GM15510 (cell line): Measurements from ENCODE around the gene ZNF618.

Experiments used
- POLR2A ChIP-seq: IDR thresholded peaks from 3 replicates; pipeline ENCODE4 v1.6.1; 2011; ENCODE audit warnings: borderline replicate concordance; ENCODE audit not compliant: insufficient read length; ENCODE audit errors: extremely low read depth

ZNF618 gene

GRCh38 chr9:114030364-114030763, 154.3 kb downstream of the ZNF618 start:
- TF ChIP-seq POLR2A, result no peak

- no peak for TF ChIP-seq POLR2A
These were observed 155.0 kb downstream of the ZNF618 start for GRCh38 chr9:114031037-114031630.

GRCh38 chr9:114031948-114032840, 156.1 kb downstream of the ZNF618 start:
- TF ChIP-seq POLR2A, result no peak

GRCh38 chr9:114033397-114034103, 157.4 kb downstream of the ZNF618 start:
- no peak for TF ChIP-seq POLR2A

- no peak for TF ChIP-seq POLR2A
These were observed 158.1 kb downstream of the ZNF618 start for GRCh38 chr9:114034196-114034595.

- TF ChIP-seq POLR2A, result no peak
These were observed 158.6 kb downstream of the ZNF618 start for GRCh38 chr9:114034661-114035062.

GRCh38 chr9:114035221-114035844, 159.2 kb downstream of the ZNF618 start:
- no peak for TF ChIP-seq POLR2A

GRCh38 chr9:114035845-114036801, 160.0 kb downstream of the ZNF618 start:
- TF ChIP-seq POLR2A, result no peak

GRCh38 chr9:114037249-114037648, 161.1 kb downstream of the ZNF618 start:
- no peak for TF ChIP-seq POLR2A

- TF ChIP-seq POLR2A, result no peak
These were observed 162.0 kb downstream of the ZNF618 start for GRCh38 chr9:114037961-114038723.

- TF ChIP-seq POLR2A, result no peak
These were observed 162.7 kb downstream of the ZNF618 start for GRCh38 chr9:114038724-114039313.

- TF ChIP-seq POLR2A, result no peak
These were observed 163.4 kb downstream of the ZNF618 start for GRCh38 chr9:114039484-114039883.
